ENCODE measurements around the gene SNN. TPM values are rescaled to one million over a fixed set of nuclear protein-coding genes. Genes with fewer than 3 reads are reported as not detected.

Gene SNN
- total and polyA plus RNA-seq, 4 donors = 9.4 to 29.0 (median 18.9) TPM

- Histone ChIP-seq H3K36me3 (ENCODE audit: control insufficient read depth in 4 of 4, insufficient read depth in 4 of 4, low read length in 4 of 4) (peaks cover 0 to 8% (median 3%) of the 10 kb centered on the region in 4 donors), H3K27ac (ENCODE audit: low read depth in 1 of 2, low read length in 1 of 2) (no peak overlapping the region), H3K27me3 (ENCODE audit: control insufficient read depth in 3 of 3, insufficient read depth in 3 of 3, low read length in 2 of 3) (no peaks in the 10 kb centered on the region), H3K4me3 (no peak overlapping the region), H3K4me1 (ENCODE audit: control insufficient read depth in 5 of 5, insufficient read depth in 5 of 5, low read length in 5 of 5) (peaks cover 0 to 54% (median 24%) of the 10 kb centered on the region in 5 donors), H3K9ac (ENCODE audit: insufficient read depth in 1 of 2, low read length in 2 of 2) (no peak overlapping the region), H3K9me3 (ENCODE audit: control insufficient read depth in 4 of 4, insufficient read depth in 3 of 4, low read length in 3 of 4) (no peaks in the 10 kb centered on the region)
- no peak for DNase-seq
- 100% methylated on average over 2 of the region's 2 CpGs for WGBS, 2 donors
- TF ChIP-seq CTCF (IDR thresholded peaks at IDR 0.05; ENCODE audit: control extremely low read depth, extremely low read depth) = no peak
- ATAC-seq (ENCODE audit: insufficient read depth, low FRiP score) = no peak
These were observed 3.0 kb downstream of the SNN start for GRCh38 chr16:11671271-11671670.

- no peak for DNase-seq
- H3K4me1 ChIP-seq (ENCODE audit: control insufficient read depth in 5 of 5, insufficient read depth in 5 of 5, low read length in 5 of 5) = peaks cover 0 to 54% (median 24%) of the 10 kb centered on the region in 5 donors
- H3K36me3 ChIP-seq (ENCODE audit: control insufficient read depth in 4 of 4, insufficient read depth in 4 of 4, low read length in 4 of 4) = peaks cover 0 to 12% (median 5%) of the 10 kb centered on the region in 4 donors
- H3K27me3 ChIP-seq (ENCODE audit: control insufficient read depth in 3 of 3, insufficient read depth in 3 of 3, low read length in 2 of 3) = no peaks in the 10 kb centered on the region
- no peak for ATAC-seq (ENCODE audit: insufficient read depth, low FRiP score)
- WGBS, 2 donors = 90 to 94% methylated on average over 7 to 8 of the region's 8 CpGs
- H3K4me3 ChIP-seq = no peak overlapping the region
- H3K9ac ChIP-seq (ENCODE audit: insufficient read depth in 1 of 2, low read length in 2 of 2) = no peak overlapping the region
- no peak for TF ChIP-seq CTCF (IDR thresholded peaks at IDR 0.05; ENCODE audit: control extremely low read depth, extremely low read depth)
- no peak overlapping the region for H3K27ac ChIP-seq (ENCODE audit: low read depth in 1 of 2, low read length in 1 of 2)
- no peaks in the 10 kb centered on the region for H3K9me3 ChIP-seq (ENCODE audit: control insufficient read depth in 4 of 4, insufficient read depth in 3 of 4, low read length in 3 of 4)
These were observed 3.4 kb downstream of the SNN start for GRCh38 chr16:11671676-11672075.

GRCh38 chr16:11672206-11673090 is 4.2 kb downstream of the SNN start:
- H3K27me3 ChIP-seq (ENCODE audit: control insufficient read depth in 3 of 3, insufficient read depth in 3 of 3, low read length in 2 of 3) = no peaks in the 10 kb centered on the region
- DNase-seq = peak in 1 of 3 donors; percentile 17
- no peak overlapping the region for H3K4me3 ChIP-seq
- no peaks in the 10 kb centered on the region for H3K9me3 ChIP-seq (ENCODE audit: control insufficient read depth in 4 of 4, insufficient read depth in 3 of 4, low read length in 3 of 4)
- H3K4me1 ChIP-seq (ENCODE audit: control insufficient read depth in 5 of 5, insufficient read depth in 5 of 5, low read length in 5 of 5) = peaks cover 0 to 52% (median 24%) of the 10 kb centered on the region in 5 donors
- no peak for TF ChIP-seq CTCF (IDR thresholded peaks at IDR 0.05; ENCODE audit: control extremely low read depth, extremely low read depth)
- WGBS, 2 donors = 75 to 80% methylated on average over 25 of the region's 25 CpGs
- peaks cover 0 to 19% (median 9%) of the 10 kb centered on the region in 4 donors for H3K36me3 ChIP-seq (ENCODE audit: control insufficient read depth in 4 of 4, insufficient read depth in 4 of 4, low read length in 4 of 4)
- H3K9ac ChIP-seq (ENCODE audit: insufficient read depth in 1 of 2, low read length in 2 of 2) = no peak overlapping the region
- peak overlapping the region in 1 of 2 donors; percentile 34 for H3K27ac ChIP-seq (ENCODE audit: low read depth in 1 of 2, low read length in 1 of 2)
- no peak for ATAC-seq (ENCODE audit: insufficient read depth, low FRiP score)

Measured in lung (tissue), 12 donors.